Measurements from ENCODE around the gene IFNAR2. TPM values are rescaled to one million over a fixed set of nuclear protein-coding genes. Genes with fewer than 3 reads are reported as not detected.
A peak's percentile ranks its signal among the peaks of the same experiment; 100 is the strongest.
"Not testable (repeated sequence)": the region's sequence is repeated elsewhere in the genome, so short reads cannot be mapped to it uniquely, and the experiment has no call there.

IFNAR2 gene
- total RNA-seq, 1 experiment from 2014 or later = 8.8 TPM

GRCh38 chr21:33219954-33220353, 9.8 kb upstream of the IFNAR2 start:
- H3K27me3 Mint-ChIP-seq (ENCODE audit: insufficient read depth, unreplicated experiment) = no peaks in the 10 kb centered on the region
- H3K9me3 Mint-ChIP-seq (ENCODE audit: unreplicated experiment) = no peaks in the 10 kb centered on the region
- no peaks in the 10 kb centered on the region for H3K36me3 Mint-ChIP-seq (ENCODE audit: insufficient read depth, unreplicated experiment)
- intact Hi-C loops (cut with micrococcal nuclease) = loop anchor here (10.0 kb wide), 1 partner anchor 105 kb away; the partner anchor contains the start of gene IFNAR1
- DNase-seq (ENCODE audit: unreplicated experiment) = no peak
- no peak for TF ChIP-seq CTCF (IDR thresholded peaks at IDR 0.05; ENCODE audit: unreplicated experiment)
- CTCF ChIA-PET = interaction anchor here (0.5 to 1.5 kb wide), 2 partner anchors 10 to 420 kb away, joined by 3 read pairs; partner anchors contain the start of gene IFNAR2
- POLR2A ChIA-PET = interaction anchor here (0.5 to 3.2 kb wide), 3 partner anchors 16 to 49 kb away, joined by 3 to 6 read pairs (median 3); partner anchors contain the start of gene IL10RB
- H3K27ac Mint-ChIP-seq (ENCODE audit: low read depth, unreplicated experiment) = no peak overlapping the region
- peaks cover 7% of the 10 kb centered on the region for H3K4me1 Mint-ChIP-seq (ENCODE audit: insufficient read depth, unreplicated experiment)
- no peak overlapping the region for H3K4me3 Mint-ChIP-seq (ENCODE audit: unreplicated experiment)
- BruUV-seq (replicated peaks) = no TSS peak

GRCh38 chr21:33225376-33225775, 4.4 kb upstream of the IFNAR2 start:
- CTCF ChIA-PET; H3K27ac Mint-ChIP-seq (ENCODE audit: low read depth, unreplicated experiment); H3K4me1 Mint-ChIP-seq (ENCODE audit: insufficient read depth, unreplicated experiment); H3K36me3 Mint-ChIP-seq (ENCODE audit: insufficient read depth, unreplicated experiment); BruUV-seq (replicated peaks); H3K9me3 Mint-ChIP-seq (ENCODE audit: unreplicated experiment); H3K27me3 Mint-ChIP-seq (ENCODE audit: insufficient read depth, unreplicated experiment); POLR2A ChIA-PET; H3K4me3 Mint-ChIP-seq (ENCODE audit: unreplicated experiment); DNase-seq (ENCODE audit: unreplicated experiment): not testable (repeated sequence)
- intact Hi-C loops (cut with micrococcal nuclease) = loop anchor here (10.0 kb wide), 1 partner anchor 99 kb away; the partner anchor contains the start of gene IFNAR1

GRCh38 chr21:33228455-33228854, 1.3 kb upstream of the IFNAR2 start:
- peaks cover 23% of the 10 kb centered on the region for H3K4me1 Mint-ChIP-seq (ENCODE audit: insufficient read depth, unreplicated experiment)
- no peak overlapping the region for H3K27ac Mint-ChIP-seq (ENCODE audit: low read depth, unreplicated experiment)
- no peaks in the 10 kb centered on the region for H3K9me3 Mint-ChIP-seq (ENCODE audit: unreplicated experiment)
- BruUV-seq (replicated peaks) = no TSS peak
- CTCF ChIA-PET = interaction anchor here (0.7 kb wide), 1 partner anchor 38 kb away, joined by 5 read pairs; the partner anchor contains the start of gene IL10RB
- H3K4me3 Mint-ChIP-seq (ENCODE audit: unreplicated experiment) = no peak overlapping the region
- H3K36me3 Mint-ChIP-seq (ENCODE audit: insufficient read depth, unreplicated experiment) = peaks cover 6% of the 10 kb centered on the region
- no peak for TF ChIP-seq CTCF (IDR thresholded peaks at IDR 0.05; ENCODE audit: unreplicated experiment)
- DNase-seq (ENCODE audit: unreplicated experiment) = no peak
- POLR2A ChIA-PET = interaction anchor here (1.1 to 3.5 kb wide), 3 partner anchors 23 to 97 kb away, joined by 3 to 21 read pairs (median 10); partner anchors contain the start of gene IFNAR1
- H3K27me3 Mint-ChIP-seq (ENCODE audit: insufficient read depth, unreplicated experiment) = no peaks in the 10 kb centered on the region
- intact Hi-C loops (cut with micrococcal nuclease) = loop anchor here (10.0 kb wide), 1 partner anchor 96 kb away; the partner anchor contains the start of gene IFNAR1

- POLR2A ChIA-PET = interaction anchor here (0.6 to 3.5 kb wide), 14 partner anchors 11 to 257 kb away, joined by 3 to 21 read pairs (median 5); partner anchors contain the start of genes IFNAR1, IL10RB and TMEM50B
- no TSS peak for BruUV-seq (replicated peaks)
- intact Hi-C loops (cut with micrococcal nuclease) = loop anchor here (10.0 kb wide), 1 partner anchor 96 kb away; the partner anchor contains the start of gene IFNAR1
- Mint-ChIP-seq H3K36me3 (ENCODE audit: insufficient read depth, unreplicated experiment) (peaks cover 6% of the 10 kb centered on the region), H3K27ac (ENCODE audit: low read depth, unreplicated experiment) (no peak overlapping the region), H3K4me1 (ENCODE audit: insufficient read depth, unreplicated experiment) (peaks cover 23% of the 10 kb centered on the region), H3K9me3 (ENCODE audit: unreplicated experiment) (no peaks in the 10 kb centered on the region), H3K4me3 (ENCODE audit: unreplicated experiment) (peak overlapping the region; percentile 82), H3K27me3 (ENCODE audit: insufficient read depth, unreplicated experiment) (no peaks in the 10 kb centered on the region)
- no peak for TF ChIP-seq CTCF (IDR thresholded peaks at IDR 0.05; ENCODE audit: unreplicated experiment)
- CTCF ChIA-PET = interaction anchor here (1.0 kb wide), 1 partner anchor 10 kb away, joined by 3 read pairs; no protein-coding TSS in a partner anchor
- DNase-seq (ENCODE audit: unreplicated experiment) = no peak
Measured at GRCh38 chr21:33229099-33229783, 497 bp upstream of the IFNAR2 start.

Measured in MCF 10A (cell line).